GM19099 (cell line): ENCODE results near the gene DIABLO.

Experiments used
- POLR2A ChIP-seq: IDR thresholded peaks from 3 replicates; pipeline ENCODE4 v1.6.1; 2011; ENCODE audit warnings: low read depth; ENCODE audit not compliant: insufficient read length; ENCODE audit errors: extremely low read depth

Gene DIABLO

GRCh38 chr12:122168492-122168891 lies 57.4 kb downstream of the DIABLO start:
- no peak for TF ChIP-seq POLR2A

GRCh38 chr12:122167356-122167925 lies 58.4 kb downstream of the DIABLO start:
- TF ChIP-seq POLR2A, result no peak

DNA sequence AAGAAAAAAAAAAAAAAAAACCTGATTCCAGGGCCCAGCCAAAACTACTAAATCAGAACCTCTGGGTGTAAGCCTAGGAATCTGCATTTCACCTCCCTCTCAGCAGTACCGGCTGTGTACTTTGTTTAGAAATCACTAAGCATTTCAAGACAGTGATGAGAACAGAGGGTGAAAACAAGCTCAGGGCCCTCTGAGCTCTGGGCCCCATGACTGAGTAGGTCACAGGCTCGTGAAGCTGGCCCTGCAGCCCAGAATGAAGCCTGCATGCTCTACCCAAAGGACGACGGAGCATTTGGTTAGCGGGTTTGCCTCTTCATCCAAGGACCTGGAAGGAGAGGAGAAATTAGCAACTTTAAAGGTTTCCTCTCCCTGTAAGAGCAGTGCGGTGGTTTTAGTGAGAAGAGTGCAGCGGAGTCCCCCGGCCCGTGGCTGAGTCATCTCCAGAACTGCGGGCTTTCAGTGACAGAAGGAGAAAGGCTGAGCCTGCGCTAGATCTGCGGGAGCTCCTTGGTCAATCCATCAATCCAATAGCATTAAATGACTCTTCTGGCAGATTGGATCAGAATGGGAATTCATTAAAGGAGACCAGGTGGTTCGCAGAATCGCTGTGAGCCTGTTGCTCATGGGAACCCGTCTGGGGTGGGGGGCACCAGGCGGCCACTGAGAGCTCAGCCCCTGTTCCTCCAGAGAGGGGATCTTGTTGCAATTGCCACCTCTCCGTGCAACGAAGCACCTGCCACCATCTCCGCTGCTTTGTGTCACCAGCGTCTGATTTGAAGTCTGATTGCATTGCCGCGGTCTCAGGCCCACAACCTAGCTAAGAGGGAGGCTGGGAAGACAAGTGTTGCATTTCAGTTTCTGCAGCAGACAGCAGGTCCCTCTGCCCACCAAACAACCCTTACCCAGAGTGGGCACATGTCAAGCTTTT lies 59.2 kb downstream of the DIABLO start:
- no peak for TF ChIP-seq POLR2A

- no peak for TF ChIP-seq POLR2A
Observed at GRCh38 chr12:122162976-122163375, 62.9 kb downstream of the DIABLO start.

GRCh38 chr12:122161682-122162081 lies 64.2 kb downstream of the DIABLO start:
- TF ChIP-seq POLR2A, result no peak

GRCh38 chr12:122160761-122161160 lies 65.1 kb downstream of the DIABLO start:
- no peak for TF ChIP-seq POLR2A

DNA sequence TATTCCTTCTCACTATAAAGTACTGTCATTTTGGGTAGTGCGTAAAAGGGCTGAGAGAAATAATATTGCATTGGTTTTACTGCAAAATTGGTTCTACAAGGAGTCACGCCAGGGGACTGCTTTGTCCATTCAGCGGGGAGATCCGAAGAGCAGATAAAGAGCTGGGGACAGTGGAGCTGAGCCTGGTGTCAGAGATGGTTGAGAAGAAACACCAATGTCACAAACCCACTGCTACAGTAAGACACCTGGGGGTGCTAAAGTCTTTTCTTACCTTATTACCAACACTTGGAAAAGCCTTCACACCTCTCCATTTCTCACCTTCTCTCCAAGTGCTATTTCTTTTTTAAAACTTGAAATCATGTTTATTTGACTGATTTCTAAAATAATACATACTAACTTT lies 66.0 kb downstream of the DIABLO start:
- TF ChIP-seq POLR2A, result no peak

- no peak for TF ChIP-seq POLR2A
Observed at GRCh38 chr12:122158700-122159285, 67.1 kb downstream of the DIABLO start.
